H1 (cell line): ENCODE data around the gene GPC1. TPM values are rescaled to one million over a fixed set of nuclear protein-coding genes. Genes with fewer than 3 reads are reported as not detected.

ENCODE experiments used
- CTCF ChIA-PET: fragments of 300-600 bp; sonication (Branson Sonifier 250); formaldehyde crosslinking; loops from one replicate; lab custom pipeline; 2021; ENCODE audit not compliant: partially characterized antibody; lab: Charles Lee
- POLR2A ChIA-PET: fragments of 300-600 bp; sonication (Branson Sonifier 250); formaldehyde crosslinking; loops from one replicate; lab custom pipeline; 2021; ENCODE audit warnings: inconsistent platforms; ENCODE audit not compliant: partially characterized antibody; lab: Charles Lee
- DNase-seq, 2 experiments: peaks; one replicate each; pipeline versions ENCODE4 v3.0.0 to v3.0.0-alpha.2; 2010 to 2022; ENCODE audit warnings: low spot score in 2 of 2, low read depth in 1 of 2, mixed read lengths in 1 of 2
- FAIRE-seq: peaks from 2 replicates; lab custom pipeline; 2011; peaks lifted over from hg19 to GRCh38; lab: Jason Lieb, UNC
- H2AFZ ChIP-seq: 2 replicates; pipeline ENCODE4 v1.8.1; 2012; ENCODE audit warnings: low read length, inconsistent platforms
- H2AK5ac ChIP-seq: 2 replicates; pipeline ENCODE4 v1.6.1; 2013; ENCODE audit warnings: low read depth, low read length
- H2BK120ac ChIP-seq: replicated peaks from 2 replicates; pipeline ENCODE3; 2013; ENCODE audit warnings: low read depth, low read length, inconsistent platforms
- H2BK12ac ChIP-seq: 2 replicates; pipeline ENCODE4 v1.6.1; 2013; ENCODE audit warnings: low read depth, low read length
- H2BK15ac ChIP-seq: 2 replicates; pipeline ENCODE4 v1.6.1; 2013; ENCODE audit warnings: low read length
- H2BK20ac ChIP-seq: 2 replicates; pipeline ENCODE4 v1.6.1; 2013; ENCODE audit warnings: low read length
- H2BK5ac ChIP-seq: 2 replicates; pipeline ENCODE4 v1.6.1; 2013; ENCODE audit warnings: low read depth, low read length
- H3K14ac ChIP-seq: 2 replicates; pipeline ENCODE4 v1.6.1; 2013; ENCODE audit warnings: inconsistent platforms; ENCODE audit not compliant: insufficient read length
- H3K18ac ChIP-seq: 2 replicates; pipeline ENCODE4 v1.6.1; 2013; ENCODE audit warnings: low read length; ENCODE audit errors: extremely low read depth
- H3K23ac ChIP-seq: 2 replicates; pipeline ENCODE4 v1.6.1; 2013; ENCODE audit warnings: inconsistent platforms; ENCODE audit not compliant: insufficient read length
- H3K23me2 ChIP-seq: 2 replicates; pipeline ENCODE4 v1.6.1; 2013; ENCODE audit warnings: low read depth, low read length
- H3K27ac ChIP-seq: 2 replicates; pipeline ENCODE4 v1.6.1; 2011; ENCODE audit warnings: low read depth, low read length, inconsistent platforms
- H3K27me3 ChIP-seq, 4 experiments: replicated peaks in 1 of 4; 1 replicate in 1 of 4; 2 replicates in 3 of 4; pipeline versions ENCODE4 v1.6.1 to v1.8.1; 2011 to 2013; ENCODE audit warnings: low read length in 3 of 4, mild to moderate bottlenecking in 3 of 4, inconsistent platforms in 2 of 4, mixed read lengths in 2 of 4, moderate library complexity in 1 of 4; ENCODE audit not compliant: control insufficient read depth in 3 of 4, insufficient read depth in 3 of 4; ENCODE audit errors: extremely low read depth in 1 of 4
- H3K36me3 ChIP-seq, 4 experiments: 2 replicates each; pipeline versions ENCODE4 v1.6.1 to v1.8.1; 2011 to 2013; ENCODE audit warnings: mild to moderate bottlenecking in 4 of 4, low read length in 3 of 4, moderate library complexity in 2 of 4, control low read depth in 1 of 4, inconsistent platforms in 1 of 4; ENCODE audit not compliant: insufficient read depth in 4 of 4, control insufficient read depth in 2 of 4
- H3K4ac ChIP-seq: replicated peaks from 2 replicates; pipeline ENCODE3; 2013; ENCODE audit warnings: low read length, low read depth, mixed read lengths, inconsistent platforms; ENCODE audit not compliant: insufficient read length
- H3K4me1 ChIP-seq, 4 experiments: replicated peaks in 1 of 4; 1 replicate in 1 of 4; 2 replicates in 3 of 4; pipeline versions ENCODE4 v1.6.1 to v1.8.1; 2011 to 2013; ENCODE audit warnings: low read length in 3 of 4, inconsistent platforms in 2 of 4, mixed read lengths in 1 of 4; ENCODE audit not compliant: insufficient read depth in 4 of 4, control insufficient read depth in 3 of 4
- H3K4me2 ChIP-seq, 2 experiments: 2 replicates each; pipeline versions ENCODE4 v1.6.1 to v1.8.1; 2011 to 2013; ENCODE audit warnings: low read depth in 2 of 2, low read length in 2 of 2, control low read depth in 1 of 2, inconsistent platforms in 1 of 2, mild to moderate bottlenecking in 1 of 2; ENCODE audit not compliant: insufficient read depth in 1 of 2
- H3K4me3 ChIP-seq, 4 experiments: fragments of 200-600, 300-600 bp in 1 of 4; sonication (generic), shearing (Covaris generic), sonication (Bioruptor Twin) in 1 of 4; 2 replicates each; pipeline versions ENCODE4 v1.5.1 to v1.8.1; 2011 to 2016; ENCODE audit warnings: low read length in 4 of 4, low read depth in 3 of 4, control low read depth in 2 of 4, inconsistent platforms in 2 of 4, mild to moderate bottlenecking in 2 of 4, mixed read lengths in 1 of 4, moderate library complexity in 1 of 4; ENCODE audit not compliant: insufficient read depth in 2 of 4; ENCODE audit errors: extremely low read depth in 1 of 4
- H3K56ac ChIP-seq: replicated peaks from 2 replicates; pipeline ENCODE3; 2013; ENCODE audit warnings: low read depth, mild to moderate bottlenecking, mixed read lengths, low read length, inconsistent platforms; ENCODE audit not compliant: insufficient read length
- H3K79me1 ChIP-seq: 2 replicates; pipeline ENCODE4 v1.6.1; 2013; ENCODE audit warnings: low read depth, low read length, control low read depth
- H3K79me2 ChIP-seq, 2 experiments: 2 replicates each; pipeline versions ENCODE4 v1.6.1 to v1.8.1; 2012 to 2013; ENCODE audit warnings: low read length in 2 of 2, mild to moderate bottlenecking in 2 of 2, inconsistent platforms in 1 of 2; ENCODE audit not compliant: insufficient read depth in 2 of 2, control insufficient read depth in 1 of 2
- H3K9ac ChIP-seq, 4 experiments: replicated peaks in 1 of 4; 1 replicate in 1 of 4; 2 replicates in 3 of 4; pipeline versions ENCODE4 v1.6.1 to v1.8.1; 2011 to 2013; ENCODE audit warnings: low read depth in 3 of 4, low read length in 3 of 4, control low read depth in 2 of 4, mild to moderate bottlenecking in 2 of 4, moderate library complexity in 2 of 4, inconsistent platforms in 1 of 4; ENCODE audit errors: extremely low read depth in 1 of 4
- H3K9me3 ChIP-seq, 2 experiments: 2 replicates each; pipeline versions ENCODE4 v1.6.1 to v1.8.1; 2012 to 2013; ENCODE audit warnings: mild to moderate bottlenecking in 2 of 2, moderate library complexity in 2 of 2, control low read depth in 1 of 2, inconsistent platforms in 1 of 2, low read depth in 1 of 2, low read length in 1 of 2, mixed read lengths in 1 of 2; ENCODE audit not compliant: insufficient read depth in 2 of 2
- H4K20me1 ChIP-seq, 2 experiments: replicated peaks in 1 of 2; 2 replicates each; pipeline versions ENCODE3 to v1.8.1; 2011 to 2013; ENCODE audit warnings: inconsistent platforms in 2 of 2, low read length in 2 of 2, mild to moderate bottlenecking in 1 of 2; ENCODE audit not compliant: insufficient read depth in 2 of 2, control insufficient read depth in 1 of 2
- H4K5ac ChIP-seq: 2 replicates; pipeline ENCODE4 v1.6.1; 2013; ENCODE audit warnings: low read length, low read depth, mixed read lengths, inconsistent platforms; ENCODE audit not compliant: insufficient read length
- H4K8ac ChIP-seq: 2 replicates; pipeline ENCODE4 v1.8.0; 2013; ENCODE audit warnings: mild to moderate bottlenecking, moderate library complexity, low read length, inconsistent platforms; ENCODE audit not compliant: insufficient read depth; ENCODE audit errors: extremely low read depth
- H4K91ac ChIP-seq: replicated peaks from 2 replicates; pipeline ENCODE3; 2013; ENCODE audit warnings: low read length, mixed read lengths, inconsistent platforms; ENCODE audit not compliant: insufficient read length
- CEBPB ChIP-seq: IDR thresholded peaks from 2 replicates; pipeline ENCODE4 v1.6.1; 2012; ENCODE audit warnings: low read depth, low read length
- CHD1 ChIP-seq: IDR thresholded peaks from 2 replicates; pipeline ENCODE4 v1.6.1; 2012; ENCODE audit warnings: low read depth, low read length, improper control_type of control experiment
- CREB1 ChIP-seq: IDR thresholded peaks from 2 replicates; pipeline ENCODE4 v1.6.1; 2012; ENCODE audit warnings: inconsistent platforms
- CTBP2 ChIP-seq: IDR thresholded peaks from 2 replicates; pipeline ENCODE4 v1.7.0; 2011; ENCODE audit warnings: borderline replicate concordance, mild to moderate bottlenecking, moderate library complexity, mixed read lengths, low read length; ENCODE audit not compliant: insufficient read depth, insufficient read length
- EGR1 ChIP-seq: IDR thresholded peaks from 2 replicates; pipeline ENCODE4 v1.6.1; 2011; ENCODE audit warnings: low read depth, low read length, borderline replicate concordance
- HDAC2 ChIP-seq, 2 experiments: fragments of 300-600 bp in 1 of 2; sonication (generic) in 1 of 2; IDR thresholded peaks; 2 replicates each; pipeline ENCODE4 v1.6.1; 2011 to 2012; ENCODE audit warnings: low read depth in 2 of 2, low read length in 2 of 2, mild to moderate bottlenecking in 2 of 2, moderate library complexity in 2 of 2, borderline replicate concordance in 1 of 2, inconsistent platforms in 1 of 2
- KDM5A ChIP-seq: fragments of 200-600 bp; IDR thresholded peaks from 2 replicates; pipeline ENCODE4 v1.7.1; 2012; ENCODE audit warnings: mild to moderate bottlenecking, low read length, inconsistent platforms, mixed read lengths
- MAFK ChIP-seq: IDR thresholded peaks from 2 replicates; pipeline ENCODE4 v1.6.1; 2012; ENCODE audit warnings: low read depth, mild to moderate bottlenecking, improper control_type of control experiment, low read length
- PHF8 ChIP-seq: fragments of 200-600 bp; sonication (generic); conservative IDR thresholded peaks from 2 replicates; pipeline ENCODE4 v1.7.1; 2012; ENCODE audit warnings: low read depth, mild to moderate bottlenecking, inconsistent platforms, low read length, moderate library complexity
- POLR2A ChIP-seq, 2 experiments: IDR thresholded peaks; 1 replicate in 1 of 2; 2 replicates in 1 of 2; pipeline ENCODE4 v1.6.1; 2011; ENCODE audit warnings: low read depth in 2 of 2, low read length in 2 of 2, mild to moderate bottlenecking in 2 of 2; ENCODE audit errors: control extremely low read depth in 1 of 2
- POLR2AphosphoS5 ChIP-seq: IDR thresholded peaks from 2 replicates; pipeline ENCODE4 v1.6.1; 2011; ENCODE audit warnings: low read depth, low read length
- POU5F1 ChIP-seq: IDR thresholded peaks from 2 replicates; pipeline ENCODE4 v1.6.1; 2011; ENCODE audit warnings: low read depth, mild to moderate bottlenecking, low read length, moderate library complexity
- RXRA ChIP-seq: IDR thresholded peaks from 2 replicates; pipeline ENCODE4 v1.6.1; 2011; ENCODE audit warnings: low read depth, mild to moderate bottlenecking, low read length, moderate library complexity; ENCODE audit not compliant: insufficient read depth
- YY1 ChIP-seq: IDR thresholded peaks from 2 replicates; pipeline ENCODE4 v1.6.1; 2011; ENCODE audit warnings: low read depth, mild to moderate bottlenecking, low read length
- WGBS, 2 experiments: shearing (Covaris generic) in 1 of 2; methylation state at CpG; one replicate each; pipeline versions ENCODE4 v1.1.6 to v1.1.7; 2013 to 2015; ENCODE audit warnings: low lambda C conversion rate in 2 of 2, mixed read lengths in 2 of 2, inconsistent platforms in 1 of 2, low coverage in 1 of 2, missing lambda C conversion rate in 1 of 2; ENCODE audit not compliant: insufficient replicate concordance in 2 of 2, insufficient coverage in 1 of 2, insufficient read length in 1 of 2; ENCODE audit errors: extremely low coverage in 1 of 2, missing lambda C conversion rate in 1 of 2; 5-methylcytosine and 5-hydroxymethylcytosine counted together
- polyA plus RNA-seq, 7 experiments: library from polyadenylated mRNA; depleted of rRNA in 3 of 7; stranded (reverse) in 5 of 7; unstranded in 2 of 7; fragments of >200 nt in 5 of 7; fragments of 200-250 nt in 2 of 7; gene quantifications; 1 replicate in 5 of 7; 2 replicates in 1 of 7; 4 replicates in 1 of 7; pipeline versions ENCODE4 v1.2.1 to v1.2.3, GENCODE V29; 2011 to 2013; ENCODE audit warnings: missing spikeins in 2 of 7, mixed read lengths in 2 of 7
- total RNA-seq: library from RNA; stranded (reverse); fragmentation: NEBNext Ultra II Directional; extraction: Animal tissue kit (Norgen Biotek cat#: 25700); gene quantifications from 2 replicates; pipeline ENCODE4 v1.2.1, GENCODE V29; 2021
- TF ChIP-seq, protein P1 (sequence below): IDR thresholded peaks from 2 replicates; pipeline ENCODE4 v1.6.1; 2012; ENCODE audit warnings: inconsistent platforms

GPC1 gene
- total and polyA plus RNA-seq, 2 of the 8 experiments (the other 6 are each of a cell fraction or from before 2014, with no cell fraction given): 21.9 to 28.3 TPM

DNA sequence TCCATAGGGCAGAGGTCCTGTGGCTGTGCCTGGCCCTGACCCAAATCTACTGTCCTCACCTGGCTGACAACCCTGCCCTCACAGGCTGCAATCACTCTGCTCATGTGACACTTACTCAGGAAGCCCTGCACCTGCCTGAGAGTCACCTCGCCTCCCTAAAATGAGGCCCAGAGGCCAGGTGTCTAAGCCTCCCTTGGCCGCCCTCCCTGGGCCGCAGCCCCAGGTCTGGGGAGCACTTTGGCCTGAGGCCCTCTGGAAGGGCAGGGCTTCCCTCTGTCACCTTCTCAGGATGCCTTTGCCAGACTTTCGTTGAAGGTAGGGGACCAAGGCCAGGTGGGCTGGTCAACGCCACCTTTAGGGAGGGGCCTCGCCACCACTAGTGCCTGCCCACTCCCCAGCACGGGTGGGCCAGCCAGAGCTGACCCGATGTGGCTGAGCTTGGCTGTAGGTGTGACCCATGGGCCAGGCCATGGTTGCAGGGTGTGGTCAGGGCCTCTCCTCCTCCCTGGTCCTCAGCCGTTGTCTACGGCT, 6.1 kb upstream of the GPC1 start:
- peaks cover under 1% of the 10 kb centered on the region; the same call in 1 of the 2 replicates for H3K23me2 ChIP-seq
- no peak overlapping the region for H4K5ac ChIP-seq
- no peak overlapping the region for H2BK12ac ChIP-seq
- H2AFZ ChIP-seq: no peak overlapping the region
- H3K36me3 ChIP-seq: no peaks in the 10 kb centered on the region
- H3K4me3 ChIP-seq: no peak overlapping the region
- peaks cover 0 to 23% (median 8%) of the 10 kb centered on the region in 4 experiments; a peak in 3 of 7 replicates for H3K27me3 ChIP-seq
- no peak overlapping the region for H2BK120ac ChIP-seq
- H3K9ac ChIP-seq: no peak overlapping the region
- no peak overlapping the region for H3K23ac ChIP-seq
- no peak overlapping the region for H4K8ac ChIP-seq
- H2BK15ac ChIP-seq: no peak overlapping the region
- no peak overlapping the region for H2AK5ac ChIP-seq
- no peak overlapping the region for H3K4ac ChIP-seq
- H3K9me3 ChIP-seq: peaks cover 3 to 16% of the 10 kb centered on the region in 2 experiments; a peak in 2 of 4 replicates
- H3K4me2 ChIP-seq: no peak overlapping the region
- no peak overlapping the region for H3K18ac ChIP-seq
- no peak overlapping the region for H3K14ac ChIP-seq
- no peak overlapping the region for H4K91ac ChIP-seq
- H3K79me2 ChIP-seq: no peaks in the 10 kb centered on the region
- no peaks in the 10 kb centered on the region for H3K79me1 ChIP-seq
- 86% methylated on average over 10 of the region's 10 CpGs; no CpG with 5 or more reads in 1 of the 2 experiments for WGBS, 2 experiments
- ChIA-PET CTCF (no interaction called here), POLR2A (no interaction called here)
- H4K20me1 ChIP-seq: no peaks in the 10 kb centered on the region
- H3K4me1 ChIP-seq: peaks cover 0 to 10% (median 0%) of the 10 kb centered on the region in 4 experiments; a peak in 3 of 7 replicates
- no peak for FAIRE-seq
- no peak overlapping the region for H3K56ac ChIP-seq
- DNase-seq: no peak
- no peak overlapping the region for H3K27ac ChIP-seq
- no peak overlapping the region for H2BK5ac ChIP-seq
- no peak overlapping the region for H2BK20ac ChIP-seq
- TF ChIP-seq CHD1 (no peak), RXRA (no peak), POLR2A (IDR thresholded peaks at IDR 0.05; ENCODE audit: control extremely low read depth in 1 of 2, low read depth in 2 of 2, low read length in 2 of 2) (no peak), HDAC2 (IDR thresholded peaks at IDR 0.05; ENCODE audit: borderline replicate concordance in 1 of 2, low read depth in 2 of 2, low read length in 2 of 2) (no peak), POU5F1 (no peak), CEBPB (no peak), KDM5A (no peak), YY1 (no peak), MAFK (no peak), PHF8 (no peak), POLR2AphosphoS5 (no peak), CREB1 (no peak), EGR1 (no peak), CTBP2 (no peak)
- TF ChIP-seq, protein P1, sequence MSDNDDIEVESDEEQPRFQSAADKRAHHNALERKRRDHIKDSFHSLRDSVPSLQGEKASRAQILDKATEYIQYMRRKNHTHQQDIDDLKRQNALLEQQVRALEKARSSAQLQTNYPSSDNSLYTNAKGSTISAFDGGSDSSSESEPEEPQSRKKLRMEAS: no peak
